HG03378 (cell line): ENCODE results near the gene STRN3.
"Not testable (repeated sequence)": the region's sequence is repeated elsewhere in the genome, so short reads cannot be mapped to it uniquely, and the experiment has no call there.

Experiments used
- ATAC-seq: cut with Tn5 transposase; IDR thresholded peaks from one replicate; pipeline ENCODE4 v1.9.1; 2021; ENCODE audit warnings: mild to moderate bottlenecking, moderate library complexity; ENCODE audit not compliant: unreplicated experiment

The STRN3 gene

GRCh38 chr14:31026077-31026449 is at the start of gene STRN3:
Gene STRN3 (minus strand): TSS chr14:31026379. CDS start chr14:31026185, 194 bp downstream.
- no peak for ATAC-seq

- ATAC-seq: no peak
These were observed 49.0 kb upstream of the STRN3 start for GRCh38 chr14:31075144-31075543.

GRCh38 chr14:31071151-31071550 is 45.0 kb upstream of the STRN3 start:
- no peak for ATAC-seq

- no peak for ATAC-seq
These were observed 44.3 kb upstream of the STRN3 start for GRCh38 chr14:31070431-31070830.

GRCh38 chr14:31069343-31069742 is 43.2 kb upstream of the STRN3 start:
- no peak for ATAC-seq

- ATAC-seq: no peak
These were observed 42.1 kb upstream of the STRN3 start for GRCh38 chr14:31068235-31068634.

- not testable (repeated sequence) for ATAC-seq
These were observed 36.7 kb upstream of the STRN3 start for GRCh38 chr14:31062908-31063307.

GRCh38 chr14:31060253-31060875 is 34.2 kb upstream of the STRN3 start:
- no peak for ATAC-seq

GRCh38 chr14:31059152-31059924 is 33.2 kb upstream of the STRN3 start:
- no peak for ATAC-seq

- no peak for ATAC-seq
These were observed 31.7 kb upstream of the STRN3 start for GRCh38 chr14:31057701-31058364.

GRCh38 chr14:31057035-31057434 is 30.9 kb upstream of the STRN3 start:
- no peak for ATAC-seq

GRCh38 chr14:31052905-31053586 is 26.9 kb upstream of the STRN3 start:
- not testable (repeated sequence) for ATAC-seq

GRCh38 chr14:31051511-31051910 is 25.3 kb upstream of the STRN3 start:
- ATAC-seq: no peak

GRCh38 chr14:31051023-31051422 is 24.8 kb upstream of the STRN3 start:
- ATAC-seq: no peak

- ATAC-seq: no peak
These were observed 21.3 kb upstream of the STRN3 start for GRCh38 chr14:31047503-31047902.

GRCh38 chr14:31045501-31046080 is 19.4 kb upstream of the STRN3 start:
- no peak for ATAC-seq

GRCh38 chr14:31043379-31043778 is 17.2 kb upstream of the STRN3 start:
- ATAC-seq: no peak

- not testable (repeated sequence) for ATAC-seq
These were observed 16.7 kb upstream of the STRN3 start for GRCh38 chr14:31042893-31043292.

- no peak for ATAC-seq
These were observed 16.1 kb upstream of the STRN3 start for GRCh38 chr14:31042300-31042699.

GRCh38 chr14:31038521-31039166 is 12.5 kb upstream of the STRN3 start:
- no peak for ATAC-seq
